Measurements from ENCODE around the gene POLD4.
A peak's percentile ranks its signal among the peaks of the same experiment; 100 is the strongest.
"Not testable (repeated sequence)": the region's sequence is repeated elsewhere in the genome, so short reads cannot be mapped to it uniquely, and the experiment has no call there.

POLD4 gene

GRCh38 chr11:67345920-67346819 is 7.2 kb downstream of the POLD4 start:
- TF ChIP-seq GATA1 (IDR thresholded peaks at IDR 0.05; ENCODE audit: low read depth, low read length): no peak
- no peak for TF ChIP-seq POLR2A (IDR thresholded peaks at IDR 0.05; ENCODE audit: low read length)
- DNase-seq: peak; percentile 27 to 28

- TF ChIP-seq GATA1 (IDR thresholded peaks at IDR 0.05; ENCODE audit: low read depth, low read length) (no peak), POLR2A (IDR thresholded peaks at IDR 0.05; ENCODE audit: low read length) (no peak)
- no peak for DNase-seq
These were observed 8.0 kb downstream of the POLD4 start for GRCh38 chr11:67345247-67345919.

- TF ChIP-seq POLR2A (IDR thresholded peaks at IDR 0.05; ENCODE audit: low read length) (no peak), GATA1 (IDR thresholded peaks at IDR 0.05; ENCODE audit: low read depth, low read length) (no peak)
- no peak for DNase-seq
These were observed 9.1 kb downstream of the POLD4 start for GRCh38 chr11:67344264-67344663.

GRCh38 chr11:67337257-67337656 is 16.1 kb downstream of the POLD4 start:
- TF ChIP-seq POLR2A (IDR thresholded peaks at IDR 0.05; ENCODE audit: low read length) (no peak), GATA1 (IDR thresholded peaks at IDR 0.05; ENCODE audit: low read depth, low read length) (no peak)
- DNase-seq: no peak

- TF ChIP-seq POLR2A (IDR thresholded peaks at IDR 0.05; ENCODE audit: low read length) (no peak), GATA1 (IDR thresholded peaks at IDR 0.05; ENCODE audit: low read depth, low read length) (no peak)
These were observed 21.2 kb downstream of the POLD4 start for GRCh38 chr11:67332081-67332691.

GRCh38 chr11:67323526-67323925 is 29.8 kb downstream of the POLD4 start:
- no peak for DNase-seq
- TF ChIP-seq GATA1 (IDR thresholded peaks at IDR 0.05; ENCODE audit: low read depth, low read length): no peak
- TF ChIP-seq POLR2A (IDR thresholded peaks at IDR 0.05; ENCODE audit: low read length): no peak

More at GRCh38 chr11:67332081-67332691, 21.2 kb downstream of the POLD4 start:
- DNase-seq: no peak

- DNase-seq: no peak
- no peak for TF ChIP-seq GATA1 (IDR thresholded peaks at IDR 0.05; ENCODE audit: low read depth, low read length)
These were observed 31.3 kb downstream of the POLD4 start for GRCh38 chr11:67322049-67322448.

- TF ChIP-seq POLR2A (IDR thresholded peaks at IDR 0.05; ENCODE audit: low read length) (no peak), GATA1 (IDR thresholded peaks at IDR 0.05; ENCODE audit: low read depth, low read length) (no peak)
- peak in 1 of 2 experiments; percentile 29 for DNase-seq
These were observed 32.0 kb downstream of the POLD4 start for GRCh38 chr11:67321313-67321871.

GRCh38 chr11:67320691-67321090 is 32.7 kb downstream of the POLD4 start:
- DNase-seq: no peak
- TF ChIP-seq POLR2A (IDR thresholded peaks at IDR 0.05; ENCODE audit: low read length): no peak
- no peak for TF ChIP-seq GATA1 (IDR thresholded peaks at IDR 0.05; ENCODE audit: low read depth, low read length)

- TF ChIP-seq POLR2A (IDR thresholded peaks at IDR 0.05; ENCODE audit: low read length) (no peak), GATA1 (IDR thresholded peaks at IDR 0.05; ENCODE audit: low read depth, low read length) (no peak)
These were observed 33.3 kb downstream of the POLD4 start for GRCh38 chr11:67320011-67320410.

GRCh38 chr11:67318876-67319275 is 34.5 kb downstream of the POLD4 start:
- DNase-seq: not testable (repeated sequence)

More at GRCh38 chr11:67320011-67320410, 33.3 kb downstream of the POLD4 start:
- no peak for DNase-seq

- TF ChIP-seq POLR2A (IDR thresholded peaks at IDR 0.05; ENCODE audit: low read length) (no peak), GATA1 (IDR thresholded peaks at IDR 0.05; ENCODE audit: low read depth, low read length) (no peak)
- no peak for DNase-seq
These were observed 35.3 kb downstream of the POLD4 start for GRCh38 chr11:67317888-67318555.

- DNase-seq: peak; percentile 96 to 99
- peak; percentile 70 for TF ChIP-seq POLR2A (IDR thresholded peaks at IDR 0.05; ENCODE audit: low read length)
- TF ChIP-seq GATA1 (IDR thresholded peaks at IDR 0.05; ENCODE audit: low read depth, low read length): no peak
These were observed 36.0 kb downstream of the POLD4 start for GRCh38 chr11:67317205-67317887.
